ENCODE data around the gene DHX8. TPM values are rescaled to one million over a fixed set of nuclear protein-coding genes. Genes with fewer than 3 reads are reported as not detected.

Gene DHX8
- total RNA-seq, 1 experiment from 2014 or later: 94.8 TPM

DNA sequence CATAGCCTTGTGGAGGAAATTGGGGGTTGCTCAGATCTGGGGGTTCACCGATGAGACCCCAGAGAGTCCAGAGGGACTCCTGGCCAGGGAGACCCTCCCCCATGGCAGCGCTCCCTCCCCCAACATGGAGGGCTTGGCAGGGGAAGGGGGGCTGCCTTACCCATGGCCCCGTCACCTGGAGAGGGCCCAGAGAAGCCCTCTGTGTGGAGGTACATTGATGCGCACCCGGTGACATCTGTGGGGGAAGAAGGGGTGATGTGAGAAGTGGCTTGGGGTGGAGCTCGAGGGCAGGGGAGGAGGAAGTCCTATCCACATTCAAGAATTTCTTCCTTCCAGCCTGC lies 46.1 kb downstream of the DHX8 start:
- Mint-ChIP-seq H3K27me3 (ENCODE audit: unreplicated experiment) (no peaks in the 10 kb centered on the region), H3K27ac (ENCODE audit: unreplicated experiment) (no peak overlapping the region), H3K4me3 (ENCODE audit: low read depth, unreplicated experiment) (no peak overlapping the region), H3K4me1 (ENCODE audit: low read depth, unreplicated experiment) (peaks cover 11% of the 10 kb centered on the region), H3K9me3 (ENCODE audit: low read depth, unreplicated experiment) (no peaks in the 10 kb centered on the region), H3K36me3 (ENCODE audit: insufficient read depth, unreplicated experiment) (peaks cover 49% of the 10 kb centered on the region)
- TF ChIP-seq CTCF (IDR thresholded peaks at IDR 0.05; ENCODE audit: unreplicated experiment): no peak
- CTCF ChIA-PET: no interaction called here
- BruUV-seq (replicated peaks): no TSS peak
- DNase-seq: no peak
- intact Hi-C loops (cut with micrococcal nuclease; ENCODE audit: unreplicated experiment): no loop called here

GRCh38 chr17:43530288-43531081 lies 46.7 kb downstream of the DHX8 start:
- H3K9me3 Mint-ChIP-seq (ENCODE audit: low read depth, unreplicated experiment): no peaks in the 10 kb centered on the region
- DNase-seq: no peak
- peaks cover 11% of the 10 kb centered on the region for H3K4me1 Mint-ChIP-seq (ENCODE audit: low read depth, unreplicated experiment)
- no peak overlapping the region for H3K27ac Mint-ChIP-seq (ENCODE audit: unreplicated experiment)
- intact Hi-C loops (cut with micrococcal nuclease; ENCODE audit: unreplicated experiment): no loop called here
- no peak for TF ChIP-seq CTCF (IDR thresholded peaks at IDR 0.05; ENCODE audit: unreplicated experiment)
- no peak overlapping the region for H3K4me3 Mint-ChIP-seq (ENCODE audit: low read depth, unreplicated experiment)
- H3K36me3 Mint-ChIP-seq (ENCODE audit: insufficient read depth, unreplicated experiment): peaks cover 48% of the 10 kb centered on the region
- H3K27me3 Mint-ChIP-seq (ENCODE audit: unreplicated experiment): no peaks in the 10 kb centered on the region
- BruUV-seq (replicated peaks): no TSS peak
- CTCF ChIA-PET: interaction anchor here (0.7 kb wide), 1 partner anchor 50 kb away, joined by 4 read pairs; no protein-coding TSS in a partner anchor

- TF ChIP-seq CTCF (IDR thresholded peaks at IDR 0.05; ENCODE audit: unreplicated experiment): no peak
- no peak overlapping the region for H3K27ac Mint-ChIP-seq (ENCODE audit: unreplicated experiment)
- CTCF ChIA-PET: interaction anchor here (0.7 kb wide), 1 partner anchor 50 kb away, joined by 4 read pairs; no protein-coding TSS in a partner anchor
- peaks cover 13% of the 10 kb centered on the region for H3K4me1 Mint-ChIP-seq (ENCODE audit: low read depth, unreplicated experiment)
- no peaks in the 10 kb centered on the region for H3K27me3 Mint-ChIP-seq (ENCODE audit: unreplicated experiment)
- H3K36me3 Mint-ChIP-seq (ENCODE audit: insufficient read depth, unreplicated experiment): peaks cover 54% of the 10 kb centered on the region
- H3K4me3 Mint-ChIP-seq (ENCODE audit: low read depth, unreplicated experiment): no peak overlapping the region
- H3K9me3 Mint-ChIP-seq (ENCODE audit: low read depth, unreplicated experiment): no peaks in the 10 kb centered on the region
- intact Hi-C loops (cut with micrococcal nuclease; ENCODE audit: unreplicated experiment): no loop called here
- DNase-seq: no peak
- no TSS peak for BruUV-seq (replicated peaks)
Measured at GRCh38 chr17:43531082-43531378, 47.3 kb downstream of the DHX8 start.

GRCh38 chr17:43531955-43532354 lies 48.2 kb downstream of the DHX8 start:
- no peak for TF ChIP-seq CTCF (IDR thresholded peaks at IDR 0.05; ENCODE audit: unreplicated experiment)
- peaks cover 55% of the 10 kb centered on the region for H3K36me3 Mint-ChIP-seq (ENCODE audit: insufficient read depth, unreplicated experiment)
- H3K4me3 Mint-ChIP-seq (ENCODE audit: low read depth, unreplicated experiment): no peak overlapping the region
- BruUV-seq (replicated peaks): TSS peak; percentile 15
- no peak overlapping the region for H3K27ac Mint-ChIP-seq (ENCODE audit: unreplicated experiment)
- H3K27me3 Mint-ChIP-seq (ENCODE audit: unreplicated experiment): no peaks in the 10 kb centered on the region
- DNase-seq: no peak
- H3K4me1 Mint-ChIP-seq (ENCODE audit: low read depth, unreplicated experiment): peaks cover 22% of the 10 kb centered on the region
- intact Hi-C loops (cut with micrococcal nuclease; ENCODE audit: unreplicated experiment): no loop called here
- CTCF ChIA-PET: interaction anchor here (0.6 kb wide), 1 partner anchor 353 kb away, joined by 4 read pairs; no protein-coding TSS in a partner anchor
- no peaks in the 10 kb centered on the region for H3K9me3 Mint-ChIP-seq (ENCODE audit: low read depth, unreplicated experiment)

All from Calu3 (cell line).